Testis (tissue), 2 donors: ENCODE measurements around the gene ZNF273.
"Not testable (repeated sequence)": the region's sequence is repeated elsewhere in the genome, so short reads cannot be mapped to it uniquely, and the experiment has no call there.

ENCODE experiments used
- CTCF ChIP-seq, 3 experiments: fragments of 450-650 bp in 2 of 3; fragments of 200-600 bp in 1 of 3; sonication (generic) in 1 of 3; IDR thresholded peaks; one replicate each; pipeline ENCODE4 v1.5.1; 2016 to 2019; ENCODE audit warnings: antibody characterized with exemption in 3 of 3, mild to moderate bottlenecking in 2 of 3, moderate library complexity in 1 of 3
- POLR2A ChIP-seq: fragments of 450-650 bp; IDR thresholded peaks from one replicate; pipeline ENCODE4 v1.6.1; 2017; ENCODE audit warnings: antibody characterized with exemption, mild to moderate bottlenecking, moderate library complexity

GRCh38 chr7:64950673-64951072 lies 47.6 kb downstream of the ZNF273 start:
- TF ChIP-seq POLR2A; CTCF (IDR thresholded peaks at IDR 0.05): not testable (repeated sequence)
